Cardiac ventricle fibroblast (primary cell): Measurements from ENCODE around the gene TRIM68. TPM values are rescaled to one million over a fixed set of nuclear protein-coding genes. Genes with fewer than 3 reads are reported as not detected.

ENCODE experiments used
- total RNA-seq: library from RNA; depleted of rRNA; stranded (reverse); fragments of >200 nt; gene quantifications from 2 replicates; pipeline ENCODE4 v1.2.3, GENCODE V29; 2015

The TRIM68 gene, protein sequence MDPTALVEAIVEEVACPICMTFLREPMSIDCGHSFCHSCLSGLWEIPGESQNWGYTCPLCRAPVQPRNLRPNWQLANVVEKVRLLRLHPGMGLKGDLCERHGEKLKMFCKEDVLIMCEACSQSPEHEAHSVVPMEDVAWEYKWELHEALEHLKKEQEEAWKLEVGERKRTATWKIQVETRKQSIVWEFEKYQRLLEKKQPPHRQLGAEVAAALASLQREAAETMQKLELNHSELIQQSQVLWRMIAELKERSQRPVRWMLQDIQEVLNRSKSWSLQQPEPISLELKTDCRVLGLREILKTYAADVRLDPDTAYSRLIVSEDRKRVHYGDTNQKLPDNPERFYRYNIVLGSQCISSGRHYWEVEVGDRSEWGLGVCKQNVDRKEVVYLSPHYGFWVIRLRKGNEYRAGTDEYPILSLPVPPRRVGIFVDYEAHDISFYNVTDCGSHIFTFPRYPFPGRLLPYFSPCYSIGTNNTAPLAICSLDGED
- 11.2 and 12.8 TPM in 2 replicates for total RNA-seq

DNA sequence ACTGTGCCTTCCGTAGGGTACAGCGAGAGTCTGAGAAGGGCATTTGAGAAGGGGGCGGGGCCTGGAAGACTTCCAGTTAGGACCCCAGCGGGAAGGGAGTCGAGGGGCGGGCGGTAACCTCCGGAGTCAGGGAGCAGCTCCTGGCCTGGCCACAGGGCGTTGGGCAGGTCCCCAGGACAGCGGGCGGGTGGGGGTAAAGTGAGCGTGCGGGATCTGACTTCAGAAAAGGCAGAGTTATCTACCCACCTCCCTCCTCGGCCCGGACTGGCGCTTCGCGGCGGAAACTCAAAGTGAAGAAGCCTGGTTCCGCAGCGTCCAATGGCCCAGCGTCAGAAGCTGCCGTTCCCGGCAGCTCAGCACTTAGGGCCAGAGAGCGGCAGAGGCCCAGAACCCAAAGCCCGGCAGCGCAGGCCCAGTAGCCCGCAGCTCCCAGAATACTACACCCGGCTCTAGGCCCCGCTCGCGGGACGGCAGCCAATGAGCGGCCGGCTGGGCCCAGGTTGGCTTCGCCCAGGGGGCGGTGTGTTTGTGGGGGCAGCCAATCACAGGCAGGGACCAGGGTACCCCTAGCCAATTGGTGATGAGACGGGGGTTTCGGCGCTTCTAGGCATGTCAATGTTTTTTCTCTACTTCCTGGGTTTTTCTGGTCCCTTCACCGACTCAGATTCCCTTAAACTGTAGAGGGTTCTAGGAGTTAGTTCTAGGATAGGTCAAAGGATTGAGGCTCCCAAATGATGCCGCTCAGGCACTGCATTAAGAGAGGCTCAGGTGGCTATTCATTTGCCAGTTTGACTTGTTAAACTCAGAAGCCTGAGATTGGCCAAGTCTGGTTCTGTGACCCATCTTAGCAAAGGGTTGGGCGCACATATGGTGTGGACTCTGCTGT is at the start of gene TRIM68:
TSS of gene TRIM68 (minus strand) at position 451 of the 886 bp plus-strand sequence. CDS start 2,727 bp downstream, outside the sequence.

DNA sequence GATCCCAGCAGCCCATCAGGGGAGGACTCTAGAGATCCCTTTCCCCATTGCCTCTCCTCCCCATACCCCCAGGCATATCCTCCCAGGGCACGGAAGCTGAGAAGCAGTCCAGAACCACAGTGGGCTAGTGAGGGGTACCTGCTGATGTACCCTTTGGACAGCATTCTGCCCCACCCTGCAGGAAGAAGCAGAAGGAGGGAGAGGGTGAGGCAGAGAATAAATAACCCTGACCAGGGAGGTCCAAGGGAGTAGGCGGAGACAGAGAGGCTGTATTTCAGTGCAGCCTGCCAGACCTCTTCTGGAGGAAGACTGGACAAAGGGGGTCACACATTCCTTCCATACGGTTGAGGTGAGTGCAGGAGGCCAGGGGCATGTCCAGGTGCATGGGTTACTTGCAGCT is 35.7 kb upstream of the TRIM68 start, which contains the start of gene OR51E1:
TSS of gene OR51E1 (plus strand) at position 301 of the 400 bp plus-strand sequence. CDS start 8,545 bp downstream, outside the sequence.

DNA sequence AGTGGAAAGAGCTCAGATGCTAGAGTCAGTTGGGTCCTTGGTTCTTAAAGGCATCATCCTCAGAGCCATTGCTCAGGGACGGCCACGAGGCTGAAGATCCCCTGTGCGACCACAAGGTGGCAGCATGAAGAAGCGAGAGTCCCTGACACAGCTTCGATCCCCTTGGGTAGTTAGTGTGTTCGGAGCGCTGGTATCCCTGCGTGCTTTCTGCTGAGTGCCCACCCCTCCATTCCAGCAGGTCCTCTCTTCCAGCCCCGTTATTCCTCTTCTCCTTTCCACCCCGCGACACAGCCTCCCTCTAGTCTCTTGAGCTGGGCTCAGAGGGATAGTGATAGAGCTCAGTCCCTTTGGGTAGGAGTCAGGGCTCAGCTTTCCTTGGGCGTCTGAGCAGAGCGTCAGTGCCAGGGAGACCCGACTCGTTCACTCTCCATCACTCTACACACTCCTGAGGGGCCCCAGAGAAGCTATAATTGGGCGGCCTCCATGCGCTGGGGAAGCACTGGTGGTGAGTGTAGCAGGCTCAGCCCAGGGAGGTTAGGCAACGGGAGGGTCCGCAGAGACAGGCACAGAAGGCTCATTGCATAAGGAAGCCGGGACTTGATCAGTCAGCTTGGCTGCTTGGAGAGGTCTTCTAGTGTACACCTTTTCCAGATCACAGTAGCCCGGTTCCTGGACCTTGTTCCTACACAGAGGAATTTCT is 29.1 kb upstream of the TRIM68 start, which contains the start of gene OR51D1:
TSS of gene OR51D1 (plus strand) at position 516 of the 700 bp plus-strand sequence. CDS start 2,314 bp downstream, outside the sequence.

DNA sequence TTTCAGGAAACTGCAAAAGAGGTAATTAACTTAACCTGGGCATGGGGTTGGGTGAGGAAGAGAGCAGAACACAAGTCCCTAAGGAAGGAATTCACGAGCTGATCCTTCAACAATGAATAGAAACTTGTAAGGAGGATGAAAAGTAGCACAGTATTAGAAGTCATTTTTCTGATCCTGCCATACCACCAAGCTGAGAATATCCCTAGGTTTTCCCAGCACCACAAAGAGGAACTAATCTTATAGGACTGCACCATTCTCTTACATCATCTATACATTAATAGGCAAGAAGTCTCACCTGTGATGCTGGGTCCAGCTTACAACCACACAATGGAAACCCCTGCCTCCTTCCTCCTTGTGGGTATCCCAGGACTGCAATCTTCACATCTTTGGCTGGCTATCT is 14.3 kb downstream of the TRIM68 start, which contains the start of gene OR52I1:
TSS of gene OR52I1 (plus strand) at position 301 of the 400 bp plus-strand sequence. CDS start at position 301, 0 bp downstream.

DNA sequence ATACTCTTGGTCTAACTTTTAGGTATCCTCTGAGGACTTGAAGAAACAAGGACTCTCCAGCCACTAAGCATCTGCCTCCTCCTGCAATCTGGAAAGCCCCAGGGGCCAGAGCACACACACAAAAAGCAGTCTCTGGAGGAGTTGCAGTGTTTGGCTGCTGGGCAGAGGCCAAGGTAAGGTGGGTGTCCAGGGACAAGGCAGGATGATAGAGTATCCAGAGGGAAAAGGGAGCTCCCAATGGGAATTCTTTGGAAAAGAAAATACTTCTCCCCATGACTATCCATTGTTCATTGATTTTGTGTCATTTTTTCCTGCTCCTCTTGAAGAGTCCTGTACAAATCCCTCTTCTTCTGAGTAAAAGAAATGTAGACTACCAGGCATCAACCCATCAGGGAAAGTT is 26.6 kb downstream of the TRIM68 start, which contains the start of gene OR52I2:
TSS of gene OR52I2 (plus strand) at position 301 of the 400 bp plus-strand sequence.

Other genes starting within 250 kb of the TRIM68 start
- gene OR52B4, start 239.8 kb downstream of the TRIM68 start, total RNA-seq = not detected in 2 replicates
- 10.6 and 11.3 TPM in 2 replicates for gene TRIM21, start 214.5 kb downstream of the TRIM68 start, total RNA-seq
- not detected in 2 replicates for gene OR52K2, start 158.9 kb downstream of the TRIM68 start, total RNA-seq
- gene OR52K1, start 125.6 kb downstream of the TRIM68 start, total RNA-seq = not detected in 2 replicates
- not detected in 2 replicates for gene OR52M1, start 63.0 kb downstream of the TRIM68 start, total RNA-seq
- not detected in 2 replicates for gene OR52I2, start 26.5 kb downstream of the TRIM68 start, total RNA-seq
- not detected in 2 replicates for gene OR52I1, start 14.2 kb downstream of the TRIM68 start, total RNA-seq
- gene OR51D1, start 29.2 kb upstream of the TRIM68 start, total RNA-seq = not detected in 2 replicates
- gene OR51E1, start 35.8 kb upstream of the TRIM68 start, total RNA-seq = not detected in 2 replicates
- not detected in 2 replicates for gene OR51E2, start 89.6 kb upstream of the TRIM68 start, total RNA-seq
- not detected in 2 replicates for gene MMP26, start 96.6 kb upstream of the TRIM68 start, total RNA-seq
- gene OR51F1, start 161.7 kb upstream of the TRIM68 start, total RNA-seq = not detected in 2 replicates
- not detected in 2 replicates for gene OR52R1, start 196.1 kb upstream of the TRIM68 start, total RNA-seq
- gene OR51F2, start 213.1 kb upstream of the TRIM68 start, total RNA-seq = not detected in 2 replicates
- not detected in 2 replicates for gene OR51S1, start 241.0 kb upstream of the TRIM68 start, total RNA-seq